NB4 (cell line): Measurements from ENCODE around the gene SPINT3.

Source experiments
- MYC ChIP-seq: IDR thresholded peaks from 2 replicates; pipeline ENCODE4 v1.6.1; 2011; ENCODE audit warnings: low read depth, low read length
- POLR2A ChIP-seq: IDR thresholded peaks from 2 replicates; pipeline ENCODE4 v1.6.1; 2011; ENCODE audit warnings: mild to moderate bottlenecking; ENCODE audit not compliant: insufficient read length; ENCODE audit errors: extremely low read depth
- TF ChIP-seq, protein P1 (sequence below): IDR thresholded peaks from one replicate; pipeline ENCODE4 v1.5.1; 2012; ENCODE audit warnings: low read depth, low read length
- TF ChIP-seq, protein P2 (sequence below): IDR thresholded peaks from 2 replicates; pipeline ENCODE4 v1.6.1; 2011; ENCODE audit warnings: low read depth, low read length

DNA sequence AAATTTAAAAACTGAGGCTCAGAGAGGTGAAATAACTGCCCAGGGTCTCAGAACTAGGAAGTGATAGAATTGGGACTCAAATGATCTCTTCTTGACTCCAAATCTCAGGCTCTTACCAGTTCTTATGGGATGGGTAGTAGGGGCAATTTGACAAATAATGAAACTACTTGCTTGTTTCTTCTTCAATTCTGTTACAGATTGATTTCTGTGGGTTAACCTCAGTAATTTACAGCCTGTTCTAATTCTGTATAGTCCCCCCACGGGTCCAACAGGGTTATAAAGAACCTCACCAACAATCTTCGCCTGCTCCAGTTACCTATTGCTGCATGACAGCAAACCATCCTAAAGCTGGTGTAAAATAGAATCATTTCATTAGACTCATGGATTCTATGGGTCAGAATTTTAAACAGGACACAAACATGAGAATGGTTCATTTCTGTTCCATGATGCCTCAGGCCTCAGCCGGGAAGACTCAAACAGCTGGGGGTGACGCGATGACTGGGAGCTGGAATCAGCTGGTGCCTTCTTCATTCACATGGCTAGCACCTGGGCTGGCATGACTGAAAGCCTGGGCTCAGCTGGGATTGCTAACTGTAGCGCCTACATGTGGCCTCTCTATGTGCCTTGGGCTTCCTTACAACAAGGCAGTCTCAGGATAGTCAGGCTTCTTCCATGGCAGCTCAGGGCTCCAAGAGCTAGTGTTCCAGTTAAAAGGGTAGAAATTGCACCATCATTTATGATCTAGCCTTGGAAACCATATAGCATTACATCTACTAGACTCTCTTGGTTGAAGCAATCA lies 52.5 kb downstream of the SPINT3 start:
- TF ChIP-seq, protein P1, sequence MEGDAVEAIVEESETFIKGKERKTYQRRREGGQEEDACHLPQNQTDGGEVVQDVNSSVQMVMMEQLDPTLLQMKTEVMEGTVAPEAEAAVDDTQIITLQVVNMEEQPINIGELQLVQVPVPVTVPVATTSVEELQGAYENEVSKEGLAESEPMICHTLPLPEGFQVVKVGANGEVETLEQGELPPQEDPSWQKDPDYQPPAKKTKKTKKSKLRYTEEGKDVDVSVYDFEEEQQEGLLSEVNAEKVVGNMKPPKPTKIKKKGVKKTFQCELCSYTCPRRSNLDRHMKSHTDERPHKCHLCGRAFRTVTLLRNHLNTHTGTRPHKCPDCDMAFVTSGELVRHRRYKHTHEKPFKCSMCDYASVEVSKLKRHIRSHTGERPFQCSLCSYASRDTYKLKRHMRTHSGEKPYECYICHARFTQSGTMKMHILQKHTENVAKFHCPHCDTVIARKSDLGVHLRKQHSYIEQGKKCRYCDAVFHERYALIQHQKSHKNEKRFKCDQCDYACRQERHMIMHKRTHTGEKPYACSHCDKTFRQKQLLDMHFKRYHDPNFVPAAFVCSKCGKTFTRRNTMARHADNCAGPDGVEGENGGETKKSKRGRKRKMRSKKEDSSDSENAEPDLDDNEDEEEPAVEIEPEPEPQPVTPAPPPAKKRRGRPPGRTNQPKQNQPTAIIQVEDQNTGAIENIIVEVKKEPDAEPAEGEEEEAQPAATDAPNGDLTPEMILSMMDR: no peak
- TF ChIP-seq POLR2A (no peak), MYC (no peak)
- TF ChIP-seq, protein P2, sequence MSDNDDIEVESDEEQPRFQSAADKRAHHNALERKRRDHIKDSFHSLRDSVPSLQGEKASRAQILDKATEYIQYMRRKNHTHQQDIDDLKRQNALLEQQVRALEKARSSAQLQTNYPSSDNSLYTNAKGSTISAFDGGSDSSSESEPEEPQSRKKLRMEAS: no peak
